C4-2B (cell line): ENCODE results near the gene GRB14.
A peak's percentile ranks its signal among the peaks of the same experiment; 100 is the strongest.

ENCODE experiments used
- H3K27ac ChIP-seq: fragments of 450-650 bp; 2 replicates; pipeline ENCODE4 v1.5.1; 2017
- ZFX ChIP-seq: fragments of 450-650 bp; IDR thresholded peaks from 2 replicates; pipeline ENCODE4 v1.6.1; 2017
- TF ChIP-seq, protein P1 (sequence below): fragments of 450-650 bp; conservative IDR thresholded peaks from 2 replicates; pipeline ENCODE4 v1.5.1; 2017; ENCODE audit warnings: mild to moderate bottlenecking

The GRB14 gene

DNA sequence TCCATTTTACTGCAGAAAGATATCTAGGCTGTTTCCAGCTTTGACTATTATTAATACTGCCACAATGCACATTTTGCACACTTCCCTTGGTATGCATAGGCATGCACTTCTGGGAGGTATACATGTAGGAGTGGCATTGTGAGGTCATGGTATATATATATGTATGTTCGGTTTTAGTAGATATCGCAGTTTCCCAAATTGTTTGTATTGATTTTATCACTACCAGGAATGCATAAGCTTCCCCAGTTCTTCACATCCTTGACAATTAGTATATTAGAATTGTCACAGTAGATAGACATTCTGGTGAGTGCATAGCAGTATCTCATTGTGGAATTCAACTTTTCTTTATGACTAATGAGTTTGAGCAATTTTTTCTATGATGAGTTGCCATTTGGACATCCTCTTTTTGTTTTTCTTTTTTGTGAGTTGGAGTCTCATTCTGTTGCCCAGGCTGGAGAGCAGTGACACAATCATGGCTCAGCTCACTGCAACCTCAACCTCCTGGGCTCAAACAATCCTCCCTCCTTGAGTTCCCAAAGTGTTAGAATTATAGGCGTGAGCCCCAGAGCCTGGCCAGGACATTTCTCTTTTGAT, 4.2 kb upstream of the GRB14 start:
- no peak for TF ChIP-seq ZFX
- TF ChIP-seq, protein P1, sequence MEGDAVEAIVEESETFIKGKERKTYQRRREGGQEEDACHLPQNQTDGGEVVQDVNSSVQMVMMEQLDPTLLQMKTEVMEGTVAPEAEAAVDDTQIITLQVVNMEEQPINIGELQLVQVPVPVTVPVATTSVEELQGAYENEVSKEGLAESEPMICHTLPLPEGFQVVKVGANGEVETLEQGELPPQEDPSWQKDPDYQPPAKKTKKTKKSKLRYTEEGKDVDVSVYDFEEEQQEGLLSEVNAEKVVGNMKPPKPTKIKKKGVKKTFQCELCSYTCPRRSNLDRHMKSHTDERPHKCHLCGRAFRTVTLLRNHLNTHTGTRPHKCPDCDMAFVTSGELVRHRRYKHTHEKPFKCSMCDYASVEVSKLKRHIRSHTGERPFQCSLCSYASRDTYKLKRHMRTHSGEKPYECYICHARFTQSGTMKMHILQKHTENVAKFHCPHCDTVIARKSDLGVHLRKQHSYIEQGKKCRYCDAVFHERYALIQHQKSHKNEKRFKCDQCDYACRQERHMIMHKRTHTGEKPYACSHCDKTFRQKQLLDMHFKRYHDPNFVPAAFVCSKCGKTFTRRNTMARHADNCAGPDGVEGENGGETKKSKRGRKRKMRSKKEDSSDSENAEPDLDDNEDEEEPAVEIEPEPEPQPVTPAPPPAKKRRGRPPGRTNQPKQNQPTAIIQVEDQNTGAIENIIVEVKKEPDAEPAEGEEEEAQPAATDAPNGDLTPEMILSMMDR = no peak
- H3K27ac ChIP-seq = no peak overlapping the region

DNA sequence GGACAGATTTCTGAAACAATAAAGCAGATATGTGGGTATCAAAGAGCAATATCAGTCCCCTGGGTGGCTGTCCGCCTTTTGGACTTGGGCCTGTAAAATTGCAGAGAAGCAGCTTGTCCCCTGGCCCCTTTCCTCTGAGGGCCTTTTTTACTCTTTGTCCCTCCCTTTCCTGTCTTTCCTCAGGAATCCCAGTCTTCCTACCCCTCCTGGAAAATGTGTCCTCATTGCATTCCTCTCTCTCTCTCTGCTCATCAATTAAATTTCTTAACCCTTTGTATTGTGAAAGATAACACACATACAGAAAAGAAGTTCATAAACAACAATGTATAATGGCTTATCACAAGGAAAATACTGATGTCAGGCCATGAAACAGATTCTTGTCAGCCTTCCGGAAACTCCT, 3.0 kb upstream of the GRB14 start:
- TF ChIP-seq, protein P1 = no peak
- TF ChIP-seq ZFX = no peak
- no peak overlapping the region for H3K27ac ChIP-seq

DNA sequence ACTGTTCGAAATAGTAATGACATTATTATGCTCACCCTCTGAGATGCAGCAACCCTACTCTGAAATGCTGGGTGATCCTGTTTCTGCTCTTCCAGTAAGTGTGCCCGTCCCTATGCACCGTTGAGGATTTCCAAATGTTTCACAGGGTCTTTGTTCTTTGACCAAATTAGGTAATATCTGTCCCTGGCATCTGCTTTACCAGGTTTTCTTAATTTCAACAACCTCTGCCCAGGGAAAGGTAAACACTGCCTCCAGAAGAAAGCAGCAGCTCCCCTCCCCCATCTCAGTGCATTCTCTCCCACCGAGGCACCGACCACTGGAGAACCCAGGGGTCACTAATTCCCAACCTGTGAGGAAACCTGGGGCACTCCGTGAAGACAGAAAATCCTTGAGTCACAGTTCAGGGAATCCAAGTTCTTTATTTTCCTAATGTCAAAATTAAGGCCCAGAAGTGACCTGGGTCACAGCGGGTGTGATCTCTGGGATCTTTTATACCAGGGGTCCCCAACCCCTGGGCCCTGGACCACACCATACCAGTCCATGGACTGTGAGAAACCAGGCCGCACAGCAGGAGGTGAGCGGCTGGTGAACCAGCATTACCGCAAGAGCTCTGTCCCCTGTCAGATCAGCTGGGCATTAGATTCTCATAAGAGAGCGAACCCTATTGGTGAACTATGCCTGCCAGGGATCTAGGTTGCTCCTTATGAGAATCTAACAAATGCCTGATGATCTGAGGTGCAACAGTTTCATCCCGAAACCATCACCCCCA, 1.2 kb upstream of the GRB14 start:
- H3K27ac ChIP-seq = no peak overlapping the region
- no peak for TF ChIP-seq ZFX
- TF ChIP-seq, protein P1 = no peak

DNA sequence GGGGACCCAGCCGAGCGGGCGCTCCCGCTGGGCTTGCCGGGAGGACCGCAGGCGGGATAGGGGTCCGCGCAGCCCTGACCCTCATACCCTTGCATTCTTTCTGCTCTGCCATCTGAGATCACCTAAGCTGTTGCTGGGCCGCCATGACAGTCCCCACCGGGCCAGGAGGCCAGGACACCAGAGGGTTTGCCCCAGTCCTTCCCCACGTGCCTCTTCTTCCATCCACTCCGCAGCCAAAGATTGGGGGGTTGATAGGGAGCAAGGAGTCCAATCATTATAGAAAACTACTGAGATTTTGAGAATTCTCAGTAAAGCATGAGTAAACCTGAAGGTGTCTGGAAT, 453 bp upstream of the GRB14 start:
- peak overlapping the region; percentile 69 for H3K27ac ChIP-seq
- TF ChIP-seq ZFX = no peak
- TF ChIP-seq, protein P1 = no peak

DNA sequence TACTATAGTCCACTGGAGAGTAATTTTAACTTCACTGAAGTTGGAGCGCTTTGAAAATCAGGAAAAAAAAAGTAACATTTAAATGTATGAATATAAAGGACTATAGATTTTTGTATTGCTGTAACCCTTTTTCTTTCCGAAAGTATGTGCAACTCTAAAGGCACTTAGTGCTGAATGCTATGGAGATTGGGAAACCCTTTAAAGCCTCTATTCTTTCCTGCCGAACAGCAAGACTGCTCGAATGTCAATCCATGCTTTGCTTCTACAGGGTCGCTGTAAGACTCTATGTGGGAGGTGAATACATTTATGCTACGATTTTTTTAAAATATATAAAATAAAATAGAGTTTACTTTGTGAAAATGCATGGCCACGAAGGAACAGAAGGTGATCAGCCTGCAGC, 825 bp downstream of the GRB14 start:
- TF ChIP-seq, protein P1 = no peak
- TF ChIP-seq ZFX = no peak

DNA sequence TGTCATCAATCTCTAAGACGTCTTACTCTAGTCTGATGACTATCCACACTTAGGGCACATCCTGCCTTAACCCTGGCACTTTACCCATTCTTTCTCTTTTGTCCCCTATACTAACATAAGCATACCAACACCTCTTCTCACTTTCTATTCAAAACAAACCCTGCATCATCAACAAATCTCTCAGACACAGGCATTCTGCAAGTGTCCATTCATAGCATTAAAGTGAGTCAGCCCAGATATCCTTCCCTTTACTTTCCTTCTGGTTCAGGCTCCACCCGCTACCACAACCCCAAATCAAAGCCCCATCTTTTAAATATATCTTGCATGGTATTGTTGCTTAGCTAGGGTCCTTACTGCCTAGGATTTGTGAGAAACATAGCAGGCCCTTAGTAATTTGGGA, 3.8 kb downstream of the GRB14 start:
- H3K27ac ChIP-seq = no peak overlapping the region
- TF ChIP-seq, protein P1 = no peak
- no peak for TF ChIP-seq ZFX

More for the DNA sequence above, 825 bp downstream of the GRB14 start:
- peak overlapping the region; percentile 69 for H3K27ac ChIP-seq

DNA sequence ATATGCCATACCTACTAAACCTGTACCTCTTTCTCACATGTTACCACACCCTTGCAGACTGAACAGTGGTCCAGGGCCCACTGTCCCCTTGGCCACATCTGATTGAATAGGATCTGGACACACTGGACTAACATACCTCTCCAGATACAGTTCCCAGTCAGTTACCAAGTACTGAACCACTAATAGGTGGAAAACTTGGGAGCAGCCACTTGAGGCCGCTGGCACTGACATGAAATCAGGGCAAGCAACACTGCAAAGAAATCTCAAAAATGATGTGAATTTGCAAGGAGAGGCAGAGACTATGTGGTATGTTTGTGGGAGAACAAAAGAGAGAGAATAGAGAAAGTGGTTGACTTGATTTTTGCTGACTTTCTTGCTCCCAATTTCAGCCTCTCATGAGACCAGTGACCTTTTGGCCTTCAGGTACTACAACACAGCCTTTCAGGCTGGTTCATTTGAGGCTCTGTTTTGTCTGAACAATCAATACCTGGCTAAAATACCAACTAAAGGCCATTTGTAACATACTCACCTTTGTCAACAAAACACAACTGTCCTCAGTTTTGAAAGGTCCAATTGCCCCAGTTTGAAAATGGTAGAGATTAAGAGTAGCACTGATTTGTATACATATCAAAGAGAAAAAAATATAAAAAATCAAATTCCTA, 7.8 kb downstream of the GRB14 start:
- no peak overlapping the region for H3K27ac ChIP-seq
- TF ChIP-seq ZFX = no peak
- TF ChIP-seq, protein P1 = no peak
